Measurements from ENCODE around the gene ART3.
"Not testable (repeated sequence)": the region's sequence is repeated elsewhere in the genome, so short reads cannot be mapped to it uniquely, and the experiment has no call there.

The ART3 gene, protein sequence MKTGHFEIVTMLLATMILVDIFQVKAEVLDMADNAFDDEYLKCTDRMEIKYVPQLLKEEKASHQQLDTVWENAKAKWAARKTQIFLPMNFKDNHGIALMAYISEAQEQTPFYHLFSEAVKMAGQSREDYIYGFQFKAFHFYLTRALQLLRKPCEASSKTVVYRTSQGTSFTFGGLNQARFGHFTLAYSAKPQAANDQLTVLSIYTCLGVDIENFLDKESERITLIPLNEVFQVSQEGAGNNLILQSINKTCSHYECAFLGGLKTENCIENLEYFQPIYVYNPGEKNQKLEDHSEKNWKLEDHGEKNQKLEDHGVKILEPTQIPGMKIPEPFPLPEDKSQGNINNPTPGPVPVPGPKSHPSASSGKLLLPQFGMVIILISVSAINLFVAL

GRCh38 chr4:76074468-76074867 is at the start of gene ART3:
Gene ART3, plus strand, starts transcription at chr4:76074709. Its CDS starts 1,181 bp downstream, at chr4:76075890.
- DNase-seq (ENCODE audit: low read depth in 2 of 2) = no peak

GRCh38 chr4:76028350-76028765 is 46.2 kb upstream of the ART3 start:
- no peak for DNase-seq (ENCODE audit: low read depth in 2 of 2)

- DNase-seq (ENCODE audit: low read depth in 2 of 2) = no peak
Observed at GRCh38 chr4:76029300-76029699, 45.2 kb upstream of the ART3 start.

DNA sequence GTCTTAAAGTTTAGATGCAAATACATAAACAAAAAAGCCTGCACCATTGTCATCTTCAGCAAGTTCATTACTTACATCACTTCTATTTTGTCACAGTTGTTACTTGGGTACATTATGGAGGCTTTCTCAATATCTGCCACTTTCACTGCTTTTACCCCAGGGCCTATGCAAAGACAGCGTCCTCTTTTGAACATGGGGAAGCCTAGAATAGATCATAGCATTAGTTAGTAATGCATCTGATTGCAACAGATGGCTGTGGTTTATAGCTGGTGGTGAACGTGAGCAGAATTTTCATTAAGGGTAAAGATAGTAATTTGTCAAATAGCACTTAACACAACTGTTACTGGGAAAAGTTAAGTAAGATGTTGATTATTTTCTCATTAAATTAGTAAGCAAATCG is 39.4 kb upstream of the ART3 start:
- no peak for DNase-seq (ENCODE audit: low read depth in 2 of 2)

- no peak for DNase-seq (ENCODE audit: low read depth in 2 of 2)
Observed at GRCh38 chr4:76035799-76036380, 38.6 kb upstream of the ART3 start, which contains the start of gene CXCL11. Gene CXCL11, minus strand, starts transcription at chr4:76036070. Its CDS starts 83 bp downstream, at chr4:76035987.

DNA sequence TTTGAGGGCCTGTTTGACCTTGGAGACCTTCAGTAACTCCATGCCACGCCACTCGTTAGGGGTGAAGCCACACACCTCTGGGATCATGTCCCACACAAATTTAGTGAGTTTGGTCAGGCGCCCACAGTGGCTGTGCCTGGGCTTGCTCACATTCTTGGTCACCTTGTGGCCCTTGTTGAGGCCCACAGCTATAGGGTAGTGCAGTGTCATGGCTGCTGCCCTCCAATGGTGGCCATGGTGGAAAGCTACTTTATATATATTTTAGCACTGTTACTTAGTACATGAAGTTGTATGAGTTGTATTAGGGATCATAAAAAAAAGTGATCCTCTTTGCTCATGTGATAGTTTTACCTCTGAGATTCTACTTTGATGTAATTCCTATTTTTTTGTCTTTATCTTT is 37.7 kb upstream of the ART3 start:
- DNase-seq (ENCODE audit: low read depth in 2 of 2) = no peak

GRCh38 chr4:76042241-76042998 is 32.1 kb upstream of the ART3 start:
- not testable (repeated sequence) for DNase-seq (ENCODE audit: low read depth in 2 of 2)

GRCh38 chr4:76043306-76043705 is 31.2 kb upstream of the ART3 start:
- not testable (repeated sequence) for DNase-seq (ENCODE audit: low read depth in 2 of 2)

- not testable (repeated sequence) for DNase-seq (ENCODE audit: low read depth in 2 of 2)
Observed at GRCh38 chr4:76044686-76045085, 29.8 kb upstream of the ART3 start.

DNA sequence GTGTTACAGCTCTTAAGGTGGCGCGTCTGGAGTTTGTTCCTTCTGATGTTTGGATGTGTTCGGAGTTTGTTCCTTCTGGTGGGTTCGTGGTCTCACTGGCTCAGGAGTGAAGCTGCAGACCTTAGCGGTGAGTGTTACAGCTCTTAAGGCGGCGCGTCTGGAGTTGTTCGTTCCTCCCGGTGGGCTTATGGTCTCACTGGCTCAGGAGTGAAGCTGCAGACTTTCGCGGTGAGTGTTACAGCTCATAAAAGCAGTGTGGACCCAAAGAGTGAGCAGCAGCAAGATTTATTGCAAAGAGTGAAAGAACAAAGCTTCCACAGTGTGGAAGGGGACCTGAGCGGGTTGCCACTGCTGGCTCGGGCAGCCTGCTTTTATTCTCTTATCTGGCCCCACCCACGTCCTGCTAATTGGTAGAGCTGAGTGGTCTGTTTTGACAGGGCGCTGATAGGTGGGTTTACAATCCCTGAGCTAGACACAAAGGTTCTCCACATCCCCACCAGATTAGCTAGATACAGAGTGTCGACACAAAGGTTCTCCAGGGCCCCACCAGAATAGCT is 24.6 kb upstream of the ART3 start:
- DNase-seq (ENCODE audit: low read depth in 2 of 2) = not testable (repeated sequence)

- DNase-seq (ENCODE audit: low read depth in 2 of 2) = not testable (repeated sequence)
Observed at GRCh38 chr4:76050560-76051050, 23.9 kb upstream of the ART3 start.

DNA sequence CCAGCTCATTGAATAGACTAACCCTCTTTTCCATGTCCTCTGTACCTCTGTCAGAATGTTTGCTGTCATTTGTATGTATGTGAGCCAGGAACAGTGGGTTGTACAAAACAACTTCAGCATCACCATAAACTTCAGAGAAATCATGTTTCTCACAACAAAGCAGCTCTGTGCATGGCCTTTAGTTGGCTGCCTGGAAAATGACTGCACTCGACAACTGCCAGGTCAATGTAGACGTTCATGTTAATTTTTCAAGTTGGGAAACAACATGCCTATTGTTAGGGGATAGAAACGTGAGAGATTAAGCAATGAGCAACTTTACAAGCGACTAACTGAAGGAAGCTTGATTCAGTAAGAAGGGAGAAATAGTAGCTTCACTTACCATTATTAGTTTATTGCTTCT is 20.8 kb upstream of the ART3 start:
- no peak for DNase-seq (ENCODE audit: low read depth in 2 of 2)

- DNase-seq (ENCODE audit: low read depth in 2 of 2) = peak; percentile 8 to 15
Observed at GRCh38 chr4:76055016-76055415, 19.5 kb upstream of the ART3 start.

DNA sequence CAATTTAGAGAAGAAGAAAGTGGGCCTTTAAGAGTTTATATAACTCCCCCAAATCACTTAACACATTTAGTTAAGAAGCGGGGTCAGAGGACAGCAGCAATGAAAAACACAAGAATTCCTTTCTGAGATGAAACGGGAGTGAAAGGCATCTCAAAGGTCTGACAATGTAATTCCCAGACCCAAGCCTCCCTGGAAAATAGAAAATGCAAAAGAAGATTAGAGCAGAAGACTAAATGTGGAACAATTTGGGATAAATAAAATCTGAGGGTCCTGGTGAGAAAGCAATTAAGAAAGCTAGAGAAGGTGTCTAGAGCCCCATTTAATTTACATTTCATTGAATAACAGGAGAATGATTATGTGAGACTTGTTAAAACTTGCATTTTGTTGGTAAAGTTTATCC is 19.1 kb upstream of the ART3 start:
- DNase-seq (ENCODE audit: low read depth in 2 of 2) = no peak

- no peak for DNase-seq (ENCODE audit: low read depth in 2 of 2)
Observed at GRCh38 chr4:76058302-76058701, 16.2 kb upstream of the ART3 start.

GRCh38 chr4:76058888-76059426 is 15.6 kb upstream of the ART3 start:
- DNase-seq (ENCODE audit: low read depth in 2 of 2) = no peak

- no peak for DNase-seq (ENCODE audit: low read depth in 2 of 2)
Observed at GRCh38 chr4:76059750-76060149, 14.8 kb upstream of the ART3 start.

DNA sequence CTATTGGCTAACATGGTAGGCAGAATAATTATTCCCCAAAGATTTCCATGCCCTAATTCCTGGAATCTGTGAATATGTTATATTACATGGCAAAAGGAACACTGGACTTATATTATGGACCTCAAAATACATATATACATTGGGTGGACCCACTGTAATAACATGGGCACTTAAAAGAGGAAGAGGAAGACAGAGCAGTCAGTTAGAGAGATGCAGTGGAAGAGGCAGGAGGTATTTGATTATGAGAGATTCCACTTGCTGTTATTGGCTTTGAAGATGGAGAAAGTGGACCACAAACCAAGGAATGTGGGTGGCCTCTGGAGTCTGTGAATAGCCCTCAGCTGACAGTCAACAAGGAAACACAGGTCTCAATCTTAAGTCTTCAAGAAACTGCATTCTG is 14.0 kb upstream of the ART3 start:
- DNase-seq (ENCODE audit: low read depth in 2 of 2) = no peak

DNA sequence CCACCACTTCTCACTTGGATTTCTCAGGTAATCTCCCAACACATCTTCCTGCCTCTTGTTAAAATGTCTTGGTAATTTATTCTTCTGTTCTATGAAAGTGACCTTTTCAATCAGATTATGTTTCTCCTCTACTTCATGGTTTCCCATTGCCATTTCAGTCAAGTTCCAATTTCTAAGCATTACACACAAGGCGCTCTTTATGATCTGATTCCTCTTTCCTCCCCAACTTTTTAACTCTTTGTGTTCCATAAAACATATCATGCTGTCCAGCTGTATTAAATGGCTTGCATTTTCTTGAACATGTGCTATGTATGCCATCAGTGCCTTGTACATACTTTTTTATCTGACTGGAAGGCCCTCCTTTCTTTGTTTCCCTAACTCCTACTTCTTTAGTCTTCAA is 13.1 kb upstream of the ART3 start:
- DNase-seq (ENCODE audit: low read depth in 2 of 2) = no peak

- no peak for DNase-seq (ENCODE audit: low read depth in 2 of 2)
Observed at GRCh38 chr4:76061982-76062381, 12.5 kb upstream of the ART3 start.

GRCh38 chr4:76066546-76066945 is 8.0 kb upstream of the ART3 start:
- DNase-seq (ENCODE audit: low read depth in 2 of 2) = no peak

Data from stimulated activated CD4-positive, alpha-beta T cell treated with anti-CD3 and anti-CD28 coated beads, Interleukin-15, amount 100 ng/mL, for 48 hours (primary cell).